Measurements from ENCODE around the gene SMS.
"Not testable (repeated sequence)": the region's sequence is repeated elsewhere in the genome, so short reads cannot be mapped to it uniquely, and the experiment has no call there.

SMS gene

DNA sequence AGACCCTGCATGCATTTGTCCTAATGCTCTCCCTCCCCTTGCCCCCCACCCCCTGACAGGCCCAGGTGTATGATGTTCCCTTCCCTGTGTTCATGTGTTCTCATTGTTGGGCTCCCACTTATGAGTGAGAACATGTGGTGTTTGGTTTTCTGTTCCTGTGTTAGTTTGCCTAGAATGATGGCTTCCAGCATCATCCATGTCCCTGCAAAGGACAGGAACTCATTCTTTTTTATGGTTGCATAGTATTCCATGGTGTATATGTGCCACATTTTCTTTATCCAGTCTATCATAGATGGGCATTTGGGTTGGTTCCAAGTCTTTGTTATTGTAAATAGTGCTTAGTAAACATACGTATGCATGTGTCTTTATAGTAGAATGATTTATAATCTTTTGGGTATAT is 10.0 kb downstream of the SMS start:
- not testable (repeated sequence) for DNase-seq (ENCODE audit: low read depth)

DNA sequence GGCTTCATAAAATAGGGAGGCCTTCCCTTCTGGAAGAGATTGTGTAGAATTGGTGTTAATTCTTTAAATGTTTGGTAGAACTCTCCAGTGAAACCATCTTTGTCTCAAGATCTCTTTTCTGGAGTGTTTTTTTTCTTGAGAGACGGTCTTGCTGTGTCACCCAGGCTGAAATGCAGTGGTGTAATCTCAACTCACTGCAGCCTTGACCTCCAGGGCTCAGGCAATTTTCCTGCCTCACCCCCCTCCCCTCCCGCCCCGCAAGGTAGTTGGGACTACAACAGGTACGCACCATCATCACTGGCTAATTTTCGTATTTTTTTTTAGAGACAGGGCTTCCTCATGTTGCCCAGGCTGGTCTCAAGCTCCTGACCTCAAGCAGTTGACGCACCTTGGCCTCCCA is 12.1 kb downstream of the SMS start:
- no peak for DNase-seq (ENCODE audit: low read depth)

DNA sequence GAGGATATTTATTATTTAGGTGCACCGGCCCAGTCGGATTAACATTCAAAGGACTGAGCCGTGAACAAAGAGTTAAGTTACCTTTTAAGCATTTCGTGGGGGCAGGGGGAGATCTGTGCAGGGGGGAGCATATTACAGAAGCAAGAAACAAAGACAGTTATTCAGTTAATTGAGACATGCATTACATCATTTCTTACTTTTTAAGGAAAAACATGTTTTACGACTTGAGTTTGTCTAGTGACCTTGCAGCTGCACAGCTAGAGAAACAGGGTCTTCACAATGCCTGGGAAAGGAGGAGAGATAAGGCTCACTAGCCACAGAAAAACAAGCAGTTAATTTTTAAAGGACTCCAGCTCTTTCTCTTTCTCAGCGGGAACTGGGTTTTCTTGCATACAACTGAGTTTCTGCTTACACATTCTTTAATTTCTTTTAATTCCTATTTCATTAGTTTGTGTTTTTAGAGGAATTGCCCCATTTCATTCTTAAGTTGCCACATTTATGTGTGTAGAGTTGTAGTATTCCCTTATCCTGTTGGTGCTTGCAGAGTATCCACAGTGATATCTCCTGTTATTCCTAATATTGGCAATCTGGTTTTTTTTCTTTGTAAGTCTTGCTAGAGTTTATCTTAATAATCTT is 12.8 kb downstream of the SMS start:
- DNase-seq (ENCODE audit: low read depth) = not testable (repeated sequence)

DNA sequence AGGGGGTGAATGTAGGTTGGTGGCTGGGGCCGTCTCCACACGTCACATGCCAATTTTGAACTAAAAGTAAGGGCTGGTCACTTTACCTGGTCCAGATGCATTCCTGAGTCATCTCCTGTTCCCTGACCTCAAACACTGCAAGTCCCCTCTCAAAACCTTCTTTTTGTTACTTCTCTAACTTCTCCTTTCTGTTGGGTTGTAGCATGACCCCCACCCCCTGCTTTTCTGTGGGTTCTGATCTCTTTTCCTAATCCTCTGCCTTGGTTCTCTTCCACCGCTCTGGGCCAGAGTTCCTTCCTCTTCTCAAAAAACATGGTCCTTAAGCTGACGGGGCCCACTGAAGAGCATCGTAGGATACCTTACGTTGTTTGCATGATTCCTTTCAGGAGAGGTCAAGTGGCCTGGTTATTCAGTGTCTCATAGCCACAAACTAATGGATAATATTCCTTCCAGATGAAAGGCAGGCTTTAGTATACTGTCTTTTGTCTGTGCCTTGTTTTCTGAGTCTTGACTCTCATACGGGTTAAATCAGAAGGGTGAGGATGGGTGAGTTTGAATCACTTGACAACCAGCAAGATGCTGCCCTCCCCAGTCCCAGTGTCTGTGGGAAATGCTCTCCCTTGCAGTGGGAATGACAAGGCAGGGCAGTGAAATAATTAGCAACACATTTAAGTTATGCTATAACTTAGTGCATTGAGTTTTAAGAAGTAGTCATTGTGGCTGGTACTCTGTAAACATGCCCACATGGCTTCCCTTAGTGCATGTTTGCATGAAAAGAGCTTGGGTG is 15.1 kb downstream of the SMS start:
- no peak for DNase-seq (ENCODE audit: low read depth)

DNA sequence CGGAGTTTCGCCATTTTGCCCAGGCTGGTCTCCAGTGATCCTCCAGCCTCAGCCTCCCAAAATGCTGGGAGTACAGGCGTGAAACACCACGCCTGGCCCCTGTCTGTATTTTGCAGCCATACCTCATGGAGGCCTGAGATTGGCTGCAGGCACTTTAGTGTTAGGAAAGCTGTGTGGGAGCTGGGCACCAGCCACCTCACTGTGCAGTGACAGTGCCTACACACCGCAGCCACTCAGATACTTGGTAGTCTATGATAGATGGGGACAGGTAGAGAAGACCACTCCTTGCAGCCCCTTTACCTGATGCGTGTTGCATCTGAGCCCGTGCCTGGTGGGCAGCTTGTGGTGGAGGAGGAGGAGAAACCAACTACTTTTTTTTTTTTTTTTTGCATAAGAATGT is 16.3 kb downstream of the SMS start:
- no peak for DNase-seq (ENCODE audit: low read depth)

DNA sequence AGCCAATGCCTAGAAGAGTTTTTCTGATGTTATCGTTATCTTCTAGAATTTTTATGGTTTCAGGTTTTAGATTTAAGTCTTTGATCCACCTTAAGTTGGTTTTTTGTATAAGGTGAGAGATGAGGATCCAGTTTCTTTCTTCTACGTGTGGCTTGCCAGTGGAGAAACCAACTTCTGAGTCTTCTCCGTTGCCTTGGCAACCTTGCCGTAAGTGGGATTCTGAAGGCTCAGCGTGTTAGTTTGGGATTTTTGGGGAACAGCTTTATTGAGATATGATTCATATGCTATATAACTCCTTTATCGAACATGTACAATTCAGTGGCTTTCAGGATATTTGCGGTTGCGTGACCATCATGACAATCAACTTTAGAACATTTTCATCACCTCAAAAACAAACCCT is 17.7 kb downstream of the SMS start:
- DNase-seq (ENCODE audit: low read depth) = no peak

DNA sequence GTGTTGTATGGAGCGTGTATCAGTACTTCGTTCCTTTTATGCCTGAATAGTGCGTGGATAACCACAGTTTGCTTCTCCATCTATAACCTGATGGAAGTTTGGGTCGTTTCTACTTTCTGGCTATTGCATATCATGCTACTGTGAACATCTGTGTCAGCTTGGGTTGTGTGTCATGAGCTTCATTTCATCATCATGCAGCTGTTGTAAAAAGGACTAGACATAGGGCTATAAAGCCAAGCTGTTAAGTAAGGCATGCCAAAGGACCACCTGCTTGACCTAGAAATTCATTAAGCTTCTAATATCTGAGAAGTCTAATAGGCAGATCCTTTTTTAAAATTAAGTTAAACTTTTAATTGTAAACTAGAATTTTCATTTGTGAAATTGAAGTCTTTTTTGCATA is 18.4 kb downstream of the SMS start:
- DNase-seq (ENCODE audit: low read depth) = no peak

DNA sequence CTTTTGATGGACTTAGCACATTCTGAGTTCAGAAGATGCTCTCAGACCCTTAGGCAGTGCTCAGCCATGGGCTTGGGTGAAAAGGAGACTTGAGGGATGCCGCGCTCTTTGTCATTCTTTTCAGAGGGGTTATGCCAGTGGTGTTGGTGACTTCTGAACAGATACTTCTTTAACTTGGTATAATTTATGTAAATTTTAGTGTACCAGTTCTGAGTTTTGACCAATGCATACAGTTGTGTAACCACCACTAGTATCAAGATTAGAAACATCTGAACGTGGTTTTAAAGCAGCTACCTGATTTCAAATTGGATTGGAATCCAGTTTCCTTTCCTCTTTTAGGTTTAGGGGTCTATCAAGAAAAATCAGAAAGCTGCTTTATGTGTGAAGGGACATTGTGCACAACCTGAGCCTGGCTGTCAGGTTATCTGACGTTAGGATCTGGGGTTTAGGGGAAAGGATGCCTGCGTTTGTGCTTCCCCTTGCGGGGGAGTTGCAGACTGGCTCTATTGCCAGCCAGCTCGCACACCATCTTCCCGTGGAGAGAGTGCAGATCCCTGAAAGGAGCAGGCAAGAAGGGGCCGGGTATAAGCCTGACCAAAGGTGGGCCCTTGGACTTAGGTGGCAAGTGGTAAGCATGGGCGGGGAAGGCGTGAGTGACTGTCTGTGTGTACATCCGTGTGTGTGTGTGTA is 19.0 kb downstream of the SMS start:
- DNase-seq (ENCODE audit: low read depth) = no peak

DNA sequence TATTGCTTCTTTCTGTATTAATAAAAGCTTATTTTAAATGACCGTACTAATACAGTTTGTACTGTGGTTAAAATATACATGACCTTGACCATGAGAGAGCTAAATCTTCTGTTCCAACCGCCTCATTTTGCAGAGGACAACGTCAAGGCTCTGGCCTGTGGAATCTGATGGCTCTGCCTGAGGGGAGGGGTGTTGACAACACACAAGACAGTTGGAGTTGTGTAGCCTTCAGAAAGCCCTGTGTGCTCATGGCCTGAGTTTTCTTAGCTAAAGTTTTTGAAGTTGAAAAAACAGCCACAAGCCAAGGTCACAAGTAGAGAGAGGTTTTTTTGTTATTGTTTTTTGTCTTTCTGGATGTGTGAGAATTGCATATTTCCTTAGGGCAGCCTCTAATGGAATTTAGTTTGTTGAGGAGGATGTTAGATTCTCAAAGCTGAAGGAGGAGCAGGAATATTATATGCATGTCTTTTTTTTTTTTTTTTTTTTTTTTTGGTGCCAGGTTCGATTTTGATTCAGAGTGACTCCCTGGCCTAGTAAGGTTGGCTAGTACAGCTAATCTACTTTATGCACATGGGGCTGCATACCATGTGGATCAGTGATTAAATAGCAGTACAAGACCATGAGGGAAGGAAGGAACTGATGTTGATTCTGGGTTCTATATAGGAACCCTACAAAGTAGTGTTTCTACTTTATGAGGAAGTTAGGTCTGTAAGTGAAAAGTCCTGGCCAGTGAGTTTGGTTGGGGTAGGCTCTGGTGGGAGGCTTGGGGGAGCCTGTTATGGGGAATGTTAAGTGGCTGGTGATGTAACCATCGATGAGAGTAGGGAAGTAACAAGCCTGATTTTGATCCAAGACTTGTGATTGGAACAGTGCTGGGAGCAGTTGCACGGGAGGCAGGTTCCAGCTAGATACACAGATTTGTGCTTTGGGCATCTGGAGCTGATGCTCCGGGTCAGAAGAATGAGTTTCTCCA is 20.3 kb downstream of the SMS start:
- no peak for DNase-seq (ENCODE audit: low read depth)

DNA sequence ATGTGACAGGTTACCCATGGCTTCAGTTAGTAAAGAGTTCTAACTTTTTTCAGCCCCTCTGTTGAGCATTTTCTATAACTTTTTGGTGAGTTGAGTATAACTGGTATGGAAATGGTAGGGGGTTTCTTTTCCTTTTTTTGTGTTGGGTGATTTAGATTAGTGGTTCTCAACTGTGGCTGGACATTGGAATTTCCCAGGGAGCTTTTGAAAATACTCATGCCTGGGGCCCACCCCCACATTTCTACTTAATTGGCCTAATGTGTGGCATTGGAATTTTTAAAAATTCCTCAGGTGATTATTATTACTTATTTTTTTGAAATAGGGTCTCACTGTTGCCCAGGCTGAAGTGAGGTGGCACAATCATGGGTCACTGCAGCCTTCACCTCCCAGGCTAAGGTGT is 21.9 kb downstream of the SMS start:
- DNase-seq (ENCODE audit: low read depth) = no peak

DNA sequence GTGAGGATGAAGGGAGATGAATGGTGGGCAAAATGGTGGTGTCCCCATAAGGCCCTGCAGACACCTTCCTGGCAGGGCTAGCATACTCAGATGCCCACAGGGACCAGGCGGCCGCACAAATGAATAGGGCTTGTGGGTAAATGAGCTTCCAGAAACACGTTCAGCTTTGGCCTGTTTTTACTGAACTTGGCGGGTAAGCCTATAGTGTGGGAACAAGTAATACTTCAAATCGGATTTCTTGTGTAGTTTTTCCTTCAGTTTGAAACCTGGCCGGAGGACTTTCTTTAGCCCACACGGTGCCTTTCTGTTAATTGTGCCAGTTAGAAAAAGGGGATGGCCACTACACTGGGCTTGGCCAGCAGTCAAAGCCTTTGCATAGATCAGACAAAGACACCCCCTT is 22.8 kb downstream of the SMS start:
- no peak for DNase-seq (ENCODE audit: low read depth)

DNA sequence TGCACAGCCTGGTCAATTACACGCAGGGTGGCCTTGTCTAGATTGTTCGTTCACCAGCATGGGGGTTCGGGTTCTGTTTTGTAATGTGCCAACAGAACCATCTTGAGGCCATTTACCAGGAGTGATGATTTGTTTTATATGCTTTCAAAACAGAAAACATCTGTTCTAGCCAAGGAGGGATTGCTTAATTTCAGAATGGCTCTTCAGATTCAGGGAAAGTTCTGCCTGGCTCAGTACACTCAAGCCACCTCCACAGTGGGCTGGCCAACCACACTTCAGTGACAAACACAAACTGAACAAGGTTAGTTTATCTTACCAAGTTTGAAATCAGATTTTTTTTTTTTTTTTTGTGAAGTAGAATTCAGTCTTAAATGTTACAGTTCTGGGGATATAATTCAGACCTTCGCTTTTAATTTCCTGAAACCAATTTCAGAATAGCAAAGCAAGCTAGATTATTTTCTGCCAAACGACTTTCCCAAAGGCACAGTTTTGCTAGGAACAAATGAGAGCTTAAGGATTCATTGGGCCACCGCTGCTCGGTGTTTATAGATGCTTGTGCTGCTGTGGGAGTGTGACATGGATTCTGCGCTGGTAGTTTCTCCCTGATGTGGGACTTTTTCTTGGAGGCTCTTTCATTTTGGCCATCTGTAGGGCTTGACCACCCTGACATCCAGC is 23.4 kb downstream of the SMS start:
- DNase-seq (ENCODE audit: low read depth) = no peak

DNA sequence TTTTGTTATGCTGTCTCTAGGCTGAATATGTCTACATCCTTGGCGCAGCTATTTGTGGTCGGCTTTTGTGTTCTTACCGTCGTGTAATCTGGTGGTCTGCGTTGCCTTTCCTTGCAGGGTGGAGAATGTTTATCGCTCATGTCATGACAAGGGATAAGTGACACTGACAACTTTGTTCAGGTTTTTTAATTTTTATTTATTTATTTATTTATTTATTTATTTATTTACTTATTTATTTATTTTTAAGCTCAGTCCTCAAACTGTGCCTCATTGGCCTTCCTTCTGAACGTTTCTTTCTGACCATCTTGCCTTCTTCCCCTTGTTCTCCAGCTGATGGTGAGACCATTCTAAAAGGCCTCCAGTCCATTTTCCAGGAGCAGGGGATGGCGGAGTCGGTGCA is 26.4 kb downstream of the SMS start:
- no peak for DNase-seq (ENCODE audit: low read depth)

DNA sequence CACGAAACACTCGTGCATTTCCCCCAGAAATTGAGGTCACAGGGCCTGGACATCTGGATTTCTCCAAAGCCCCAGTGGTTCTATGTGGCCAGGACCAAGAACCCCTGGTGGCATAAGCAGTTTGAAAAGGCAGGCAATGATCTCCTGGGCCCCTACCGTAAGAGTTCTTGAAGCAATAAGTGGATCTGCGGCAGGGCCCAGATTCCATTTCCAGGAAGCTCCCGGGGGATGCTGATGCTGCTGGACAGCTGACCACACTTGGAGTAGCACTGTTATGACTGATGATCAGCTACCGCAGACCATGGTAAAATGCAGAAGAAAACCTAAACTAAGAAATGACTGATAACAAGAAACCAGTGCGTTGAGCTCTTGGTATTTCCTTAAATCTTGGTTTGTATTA is 27.8 kb downstream of the SMS start:
- DNase-seq (ENCODE audit: low read depth) = no peak

DNA sequence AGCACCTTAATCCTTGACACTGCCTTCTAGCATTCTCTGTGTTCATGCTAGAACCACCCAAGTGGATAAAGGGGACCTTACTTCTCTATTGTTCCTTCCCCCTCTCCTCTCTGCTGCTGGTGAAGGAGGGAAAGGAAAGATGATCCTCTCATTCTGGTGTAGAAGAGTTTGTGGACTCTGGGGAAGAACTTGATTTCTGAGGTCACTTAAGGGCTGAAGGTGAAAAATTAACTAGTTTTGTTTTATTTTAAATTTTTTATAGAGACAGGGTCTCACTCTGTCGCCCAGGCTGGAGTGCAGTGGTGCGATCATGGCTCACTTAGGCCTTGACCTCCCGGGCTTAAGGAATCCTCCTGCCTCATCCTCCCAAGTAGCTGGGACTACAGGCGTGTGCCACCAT is 29.8 kb downstream of the SMS start:
- no peak for DNase-seq (ENCODE audit: low read depth)

DNA sequence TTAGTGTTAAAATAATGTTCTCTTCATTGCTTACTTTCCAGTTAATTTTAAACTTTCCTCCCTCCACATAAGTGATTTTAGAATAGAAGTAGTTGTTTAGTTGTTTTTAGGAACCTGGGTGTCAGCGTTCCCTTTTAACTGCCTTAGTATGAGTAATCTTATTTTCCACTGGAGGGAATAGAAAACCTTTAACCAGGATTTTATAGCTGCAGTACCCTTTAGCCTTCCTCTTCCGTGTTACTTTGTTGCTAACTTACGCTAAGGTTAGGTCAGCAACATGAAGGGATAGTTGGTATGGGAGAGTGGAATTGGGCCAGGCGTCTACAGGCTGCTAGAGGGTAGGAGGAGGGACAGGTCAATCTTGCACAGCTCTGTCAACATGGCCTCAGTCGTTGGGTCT is 31.5 kb downstream of the SMS start:
- DNase-seq (ENCODE audit: low read depth) = no peak

DNA sequence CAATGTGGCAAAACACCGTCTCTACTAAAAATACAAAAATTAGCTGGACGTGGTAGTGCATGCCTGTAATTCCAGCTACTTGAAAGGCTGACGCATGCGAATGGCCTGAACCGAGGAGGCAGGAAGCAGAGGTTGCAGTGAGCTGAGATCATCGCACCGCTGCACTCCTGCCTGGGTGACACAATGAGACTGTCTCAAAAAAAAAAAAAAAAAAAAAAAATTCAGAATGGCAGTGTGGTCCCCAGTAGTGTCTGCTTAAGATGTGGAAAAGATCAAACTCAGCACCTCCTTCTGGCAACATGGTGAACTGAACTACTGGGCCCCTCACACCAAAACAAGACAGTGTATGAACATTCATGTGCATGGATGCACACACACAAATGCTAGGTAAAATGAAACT is 32.2 kb downstream of the SMS start:
- DNase-seq (ENCODE audit: low read depth) = peak; percentile 2

DNA sequence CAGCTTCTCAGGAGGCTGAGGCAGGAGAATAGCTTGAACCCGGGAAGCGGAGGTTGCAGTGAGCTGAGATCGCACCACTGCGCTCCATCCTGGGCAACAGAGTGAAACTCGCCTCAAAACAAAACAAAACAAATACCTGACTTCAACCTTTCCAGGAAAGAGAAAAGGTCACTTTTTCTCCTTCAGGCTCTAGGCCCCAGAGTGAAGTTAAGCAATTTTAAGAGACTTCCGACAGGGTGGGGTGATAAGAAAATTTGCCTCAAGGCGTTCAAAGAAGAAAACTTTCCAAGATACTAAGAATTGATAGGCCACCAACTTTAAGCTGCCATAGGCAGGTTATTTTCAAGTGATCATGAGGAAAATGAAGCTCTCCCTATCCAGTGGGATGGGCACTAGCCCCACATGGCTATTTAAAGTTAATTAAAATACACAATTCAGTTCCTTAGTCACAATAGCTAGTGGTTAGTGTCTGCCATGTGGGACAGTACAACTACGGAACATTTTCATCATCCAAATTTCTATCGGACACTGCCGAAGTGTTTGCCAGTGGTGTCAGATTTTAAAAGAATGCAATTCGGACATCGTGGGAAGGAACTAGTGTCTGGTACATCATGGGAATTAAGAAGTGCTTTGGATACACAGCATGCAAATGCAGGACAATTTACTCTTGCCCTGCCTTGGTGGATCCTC is 33.0 kb downstream of the SMS start:
- no peak for DNase-seq (ENCODE audit: low read depth)

DNA sequence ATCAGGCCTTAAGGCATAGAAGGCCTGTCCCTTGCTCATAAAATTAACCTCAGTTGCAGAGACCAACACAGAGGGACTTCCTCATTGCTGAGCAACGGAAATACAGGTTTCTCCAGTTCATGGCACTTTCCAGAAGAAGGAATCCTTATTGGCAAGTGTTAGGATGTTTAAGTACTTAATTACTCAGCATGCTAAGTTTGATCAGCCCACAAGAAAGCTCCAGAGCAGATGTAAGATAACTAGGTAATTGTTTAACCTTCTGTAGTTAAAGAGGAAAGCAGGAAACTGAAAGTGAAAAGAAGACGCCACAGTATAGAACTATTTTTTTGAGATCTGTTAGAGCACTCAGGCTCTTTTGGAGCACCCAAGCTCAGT is 33.5 kb downstream of the SMS start:
- DNase-seq (ENCODE audit: low read depth) = no peak

DNA sequence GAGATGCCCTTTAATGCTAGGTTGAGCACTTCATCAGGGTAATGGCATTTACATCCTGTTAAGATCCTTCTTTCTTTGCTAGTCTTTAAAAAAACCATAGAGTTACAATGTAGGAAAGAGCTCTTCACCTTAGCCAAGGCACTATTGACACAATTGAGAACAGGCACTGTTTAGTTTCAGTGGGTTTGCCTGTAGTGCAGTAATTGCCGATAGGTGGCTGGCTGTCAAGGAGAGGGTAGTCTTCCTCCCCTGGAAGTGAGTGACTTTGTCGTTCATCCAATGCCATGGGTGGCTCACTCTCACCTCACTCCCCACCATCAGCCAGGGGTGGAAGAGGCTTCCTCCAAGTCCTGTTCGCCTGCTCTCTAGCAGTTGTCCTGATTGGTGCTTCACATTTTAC is 34.7 kb downstream of the SMS start:
- DNase-seq (ENCODE audit: low read depth) = no peak

DNA sequence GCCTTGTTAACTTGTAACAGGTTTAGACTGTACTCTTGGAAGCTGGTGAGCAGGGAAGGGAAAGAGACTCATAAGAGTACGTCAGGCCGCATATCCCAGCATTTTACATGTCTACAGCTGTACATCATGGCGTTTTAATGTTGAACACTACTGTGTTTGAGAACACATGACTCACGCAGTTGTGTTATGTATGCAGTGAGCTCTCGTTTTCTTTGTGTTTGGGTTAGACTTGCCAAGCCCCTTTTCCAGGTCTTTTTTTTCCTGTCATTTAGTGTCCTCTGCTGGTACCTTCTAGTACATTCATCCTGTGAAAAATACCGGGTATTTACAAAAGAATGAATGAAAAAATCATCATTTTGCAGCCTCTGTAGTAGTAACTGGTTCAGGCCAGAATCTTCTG is 35.3 kb downstream of the SMS start:
- DNase-seq (ENCODE audit: low read depth) = no peak
